ENCODE measurements around the gene RNU6-9. TPM values are rescaled to one million over a fixed set of nuclear protein-coding genes. Genes with fewer than 3 reads are reported as not detected.

The RNU6-9 gene
- total RNA-seq, 2 experiments from 2014 or later, result not detected

- peaks cover 21% of the 10 kb centered on the region for H3K4me1 Mint-ChIP-seq
- DNase-seq (no peak), ATAC-seq (ENCODE audit: low read depth) (no peak)
- POLR2A ChIA-PET, result no interaction called here
- no peak overlapping the region for H3K27ac Mint-ChIP-seq
- H3K9me3 Mint-ChIP-seq, result no peaks in the 10 kb centered on the region
- H3K36me3 Mint-ChIP-seq, result peaks cover 25% of the 10 kb centered on the region
- H3K27me3 Mint-ChIP-seq, result peaks cover 10% of the 10 kb centered on the region
- no peak overlapping the region for H3K4me3 Mint-ChIP-seq
These were observed 41.7 kb downstream of the RNU6-9 start for GRCh38 chr19:934865-935479.

- Mint-ChIP-seq H3K4me3 (no peak overlapping the region), H3K9me3 (no peaks in the 10 kb centered on the region), H3K4me1 (peaks cover 26% of the 10 kb centered on the region), H3K36me3 (peaks cover 21% of the 10 kb centered on the region), H3K27me3 (peaks cover 14% of the 10 kb centered on the region), H3K27ac (no peak overlapping the region)
- POLR2A ChIA-PET, result no interaction called here
- DNase-seq (no peak), ATAC-seq (ENCODE audit: low read depth) (no peak)
These were observed 42.9 kb downstream of the RNU6-9 start for GRCh38 chr19:936175-936546.

- H3K9me3 Mint-ChIP-seq, result no peaks in the 10 kb centered on the region
- H3K4me1 Mint-ChIP-seq, result peaks cover 28% of the 10 kb centered on the region
- peak overlapping the region; percentile 68 for H3K27ac Mint-ChIP-seq
- peaks cover 20% of the 10 kb centered on the region for H3K27me3 Mint-ChIP-seq
- ATAC-seq (ENCODE audit: low read depth), result peak; percentile 63
- peak; percentile 68 for DNase-seq
- peak overlapping the region; percentile 73 for H3K4me3 Mint-ChIP-seq
- POLR2A ChIA-PET, result interaction anchor here (0.7 to 1.4 kb wide), 3 partner anchors 10 to 193 kb away, joined by 3 to 6 read pairs (median 3); no protein-coding TSS in a partner anchor
- H3K36me3 Mint-ChIP-seq, result peaks cover 25% of the 10 kb centered on the region
These were observed 44.0 kb downstream of the RNU6-9 start for GRCh38 chr19:937259-937694.

GRCh38 chr19:938233-938923 lies 45.1 kb downstream of the RNU6-9 start:
- no peak overlapping the region for H3K27ac Mint-ChIP-seq
- POLR2A ChIA-PET, result interaction anchor here (1.0 to 1.4 kb wide), 3 partner anchors 13 to 192 kb away, joined by 3 to 6 read pairs (median 3); no protein-coding TSS in a partner anchor
- H3K36me3 Mint-ChIP-seq, result peaks cover 25% of the 10 kb centered on the region
- no peaks in the 10 kb centered on the region for H3K9me3 Mint-ChIP-seq
- H3K4me1 Mint-ChIP-seq, result peaks cover 23% of the 10 kb centered on the region
- peaks cover 20% of the 10 kb centered on the region for H3K27me3 Mint-ChIP-seq
- no peak overlapping the region for H3K4me3 Mint-ChIP-seq
- DNase-seq (no peak), ATAC-seq (ENCODE audit: low read depth) (no peak)

GRCh38 chr19:939439-939838 lies 46.2 kb downstream of the RNU6-9 start:
- DNase-seq, result no peak
- ATAC-seq (ENCODE audit: low read depth), result no peak

GRCh38 chr19:939922-940321 lies 46.6 kb downstream of the RNU6-9 start:
- Mint-ChIP-seq H3K27me3 (peaks cover 20% of the 10 kb centered on the region), H3K36me3 (peaks cover 25% of the 10 kb centered on the region), H3K4me1 (peaks cover 23% of the 10 kb centered on the region), H3K27ac (no peak overlapping the region), H3K4me3 (peak overlapping the region; percentile 61), H3K9me3 (no peaks in the 10 kb centered on the region)
- no peak for ATAC-seq (ENCODE audit: low read depth)
- no peak for DNase-seq
- POLR2A ChIA-PET, result no interaction called here

More at GRCh38 chr19:939439-939838, 46.2 kb downstream of the RNU6-9 start:
- POLR2A ChIA-PET, result interaction anchor here (1.1 kb wide), 1 partner anchor 143 kb away, joined by 3 read pairs; no protein-coding TSS in a partner anchor
- Mint-ChIP-seq H3K4me3 (no peak overlapping the region), H3K27ac (no peak overlapping the region), H3K9me3 (no peaks in the 10 kb centered on the region), H3K36me3 (peaks cover 25% of the 10 kb centered on the region), H3K4me1 (peaks cover 23% of the 10 kb centered on the region), H3K27me3 (peaks cover 20% of the 10 kb centered on the region)

GRCh38 chr19:940591-941291 lies 47.5 kb downstream of the RNU6-9 start:
- peak; percentile 64 for DNase-seq
- H3K4me3 Mint-ChIP-seq, result peak overlapping the region; percentile 61
- peaks cover 17% of the 10 kb centered on the region for H3K27me3 Mint-ChIP-seq
- no peaks in the 10 kb centered on the region for H3K9me3 Mint-ChIP-seq
- H3K27ac Mint-ChIP-seq, result peak overlapping the region; percentile 42
- POLR2A ChIA-PET, result interaction anchor here (1.5 kb wide), 1 partner anchor 43 kb away, joined by 3 read pairs; the partner anchor contains the start of gene WDR18
- peaks cover 23% of the 10 kb centered on the region for H3K4me1 Mint-ChIP-seq
- ATAC-seq (ENCODE audit: low read depth), result peak; percentile 31
- peaks cover 25% of the 10 kb centered on the region for H3K36me3 Mint-ChIP-seq

GRCh38 chr19:941292-942132 lies 48.2 kb downstream of the RNU6-9 start:
- Mint-ChIP-seq H3K4me1 (peaks cover 23% of the 10 kb centered on the region), H3K27ac (no peak overlapping the region), H3K27me3 (peaks cover 17% of the 10 kb centered on the region), H3K36me3 (peaks cover 25% of the 10 kb centered on the region), H3K9me3 (no peaks in the 10 kb centered on the region), H3K4me3 (peak overlapping the region; percentile 60)
- no peak for ATAC-seq (ENCODE audit: low read depth)
- POLR2A ChIA-PET, result interaction anchor here (1.5 kb wide), 1 partner anchor 42 kb away, joined by 3 read pairs; the partner anchor contains the start of gene WDR18
- DNase-seq, result no peak

- DNase-seq, result no peak
- H3K27me3 Mint-ChIP-seq, result peaks cover 17% of the 10 kb centered on the region
- H3K27ac Mint-ChIP-seq, result no peak overlapping the region
- no peak for ATAC-seq (ENCODE audit: low read depth)
- H3K36me3 Mint-ChIP-seq, result peaks cover 23% of the 10 kb centered on the region
- no peak overlapping the region for H3K4me3 Mint-ChIP-seq
- H3K9me3 Mint-ChIP-seq, result no peaks in the 10 kb centered on the region
- POLR2A ChIA-PET, result interaction anchor here (1.0 to 1.5 kb wide), 2 partner anchors 42 to 78 kb away, joined by 3 read pairs; partner anchors contain the start of gene WDR18
- peaks cover 20% of the 10 kb centered on the region for H3K4me1 Mint-ChIP-seq
These were observed 48.9 kb downstream of the RNU6-9 start for GRCh38 chr19:942133-942645.

Other genes with a start within 250 kb of the RNU6-9 start
- 10 to 100 TPM; 79.0 to 84.8 TPM for gene RNF126, start 230.3 kb upstream of the RNU6-9 start, total RNA-seq
- 1 to 10 TPM; 2.6 to 2.9 TPM for gene FSTL3, start 217.1 kb upstream of the RNU6-9 start, total RNA-seq
- gene PRSS57, start 198.0 kb upstream of the RNU6-9 start, total RNA-seq, result not detected
- not detected for gene PALM, start 184.5 kb upstream of the RNU6-9 start, total RNA-seq
- not detected for gene MISP, start 142.4 kb upstream of the RNU6-9 start, total RNA-seq
- 100 to 1,000 TPM; 400 to 411 TPM for gene PTBP1, start 96.0 kb upstream of the RNU6-9 start, total RNA-seq
- not detected for gene PLPPR3, start 71.5 kb upstream of the RNU6-9 start, total RNA-seq
- gene AZU1, start 65.6 kb upstream of the RNU6-9 start, total RNA-seq, result under 1 TPM in 1 of 2 experiments, not detected in 1; 0.25 TPM
- gene PRTN3, start 52.5 kb upstream of the RNU6-9 start, total RNA-seq, result not detected
- gene ELANE, start 41.2 kb upstream of the RNU6-9 start, total RNA-seq, result not detected
- gene CFD, start 33.8 kb upstream of the RNU6-9 start, total RNA-seq, result 1 to 10 TPM; 4.4 to 5.5 TPM
- 10 to 100 TPM; 53.6 to 72.7 TPM for gene MED16, start 297 bp upstream of the RNU6-9 start, total RNA-seq
- gene R3HDM4, start 19.7 kb downstream of the RNU6-9 start, total RNA-seq, result 100 to 1,000 TPM; 108 to 113 TPM
- gene KISS1R, start 23.8 kb downstream of the RNU6-9 start, total RNA-seq, result 1 to 10 TPM; 2.9 to 3.1 TPM
- 10 to 100 TPM; 28.7 to 33.2 TPM for gene ARID3A, start 32.6 kb downstream of the RNU6-9 start, total RNA-seq
- gene WDR18, start 90.9 kb downstream of the RNU6-9 start, total RNA-seq, result 10 to 100 TPM; 45.1 to 54.3 TPM
- gene GRIN3B, start 106.9 kb downstream of the RNU6-9 start, total RNA-seq, result not detected
- gene TMEM259, start 127.6 kb downstream of the RNU6-9 start, total RNA-seq, result 100 to 1,000 TPM; 231 to 235 TPM
- not detected for gene RNU6-2, start 128.0 kb downstream of the RNU6-9 start, total RNA-seq
- 100 to 1,000 TPM; 340 to 353 TPM for gene CNN2, start 133.1 kb downstream of the RNU6-9 start, total RNA-seq
- 100 to 1,000 TPM; 145 to 146 TPM for gene ABCA7, start 146.6 kb downstream of the RNU6-9 start, total RNA-seq
- gene ARHGAP45, start 173.7 kb downstream of the RNU6-9 start, total RNA-seq, result 100 to 1,000 TPM; 576 to 581 TPM
- 100 to 1,000 TPM; 142 to 163 TPM for gene POLR2E, start 201.9 kb downstream of the RNU6-9 start, total RNA-seq
- 100 to 1,000 TPM; 194 to 206 TPM for gene GPX4, start 210.5 kb downstream of the RNU6-9 start, total RNA-seq

Measured in activated naive CD8-positive, alpha-beta T cell treated with anti-CD3 and anti-CD28 coated beads, Interleukin-2, amount 10 ng/mL, durations not matched to agents 7 days and 5 days (primary cell).